ENCODE results near the gene ADAMTS12.

GRCh38 chr5:33894566-33894965, 2.8 kb upstream of the ADAMTS12 start:
- TF ChIP-seq ARNTL (CRISPR knock-in tag; IDR thresholded peaks at IDR 0.05; ENCODE audit: borderline replicate concordance, low read depth) (no peak), PATZ1 (CRISPR knock-in tag; IDR thresholded peaks at IDR 0.05; ENCODE audit: borderline replicate concordance) (no peak), ZFP3 (CRISPR knock-in tag; IDR thresholded peaks at IDR 0.05) (no peak), TCF4 (CRISPR knock-in tag; IDR thresholded peaks at IDR 0.05; ENCODE audit: borderline replicate concordance) (no peak), ZNF70 (CRISPR knock-in tag; IDR thresholded peaks at IDR 0.05) (no peak), TOX (CRISPR knock-in tag; IDR thresholded peaks at IDR 0.05; ENCODE audit: borderline replicate concordance) (no peak)

All from SK-N-SH treated with all-trans-retinoic acid at 6 μM for 48 hours (cell line).